OCI-LY7 (cell line): ENCODE data around the gene ST6GALNAC2. TPM values are rescaled to one million over a fixed set of nuclear protein-coding genes. Genes with fewer than 3 reads are reported as not detected.
"Not testable (repeated sequence)": the region's sequence is repeated elsewhere in the genome, so short reads cannot be mapped to it uniquely, and the experiment has no call there.

Experiments used
- BruUV-seq: library from RNA; stranded (reverse); fragments of 400-500 nt; replicated peaks from 2 replicates; lab custom pipeline; 2021; lab: Mats Ljungman, UMichigan
- CTCF ChIA-PET: fragments of 300-600 bp; sonication (Branson Sonifier 250); formaldehyde crosslinking; loops from one replicate; lab custom pipeline; 2022; ENCODE audit warnings: antibody characterized with exemption; ENCODE audit not compliant: unreplicated experiment; lab: Charles Lee
- POLR2A ChIA-PET: fragments of 300-600 bp; sonication (Branson Sonifier 250); formaldehyde crosslinking; loops from one replicate; lab custom pipeline; 2022; ENCODE audit warnings: antibody characterized with exemption; lab: Charles Lee
- DNase-seq: peaks from one replicate; pipeline ENCODE4 v3.0.0-alpha.2; 2015; ENCODE audit warnings: low spot score
- H2AFZ ChIP-seq: fragments of 200-600 bp; sonication (generic), shearing (Covaris generic); 2 replicates; pipeline ENCODE4 v1.6.1; 2014; ENCODE audit warnings: mild to moderate bottlenecking, antibody characterized with exemption, low read length, moderate library complexity
- H3K27ac ChIP-seq: fragments of 200-600 bp; sonication (generic); 2 replicates; pipeline ENCODE4 v1.5.1; 2014; ENCODE audit warnings: mixed run types, low read depth, mild to moderate bottlenecking, moderate library complexity, low read length, inconsistent platforms; ENCODE audit not compliant: poor library complexity, severe bottlenecking
- H3K36me3 ChIP-seq: fragments of 200-600 bp; sonication (generic); 2 replicates; pipeline ENCODE4 v1.6.1; 2014; ENCODE audit warnings: mild to moderate bottlenecking, antibody characterized with exemption, low read length, moderate library complexity, mixed read lengths; ENCODE audit not compliant: insufficient read depth
- H3K4me1 ChIP-seq: fragments of 200-600 bp; sonication (generic); 2 replicates; pipeline ENCODE4 v1.5.1; 2014; ENCODE audit warnings: mild to moderate bottlenecking, low read length; ENCODE audit not compliant: insufficient read depth, poor library complexity, severe bottlenecking
- H3K4me2 ChIP-seq: fragments of 200-600 bp; sonication (generic); 2 replicates; pipeline ENCODE4 v1.6.1; 2014; ENCODE audit warnings: mild to moderate bottlenecking, low read length
- H3K4me3 ChIP-seq: fragments of 200-600 bp; sonication (generic); 2 replicates; pipeline ENCODE4 v1.5.1; 2014; ENCODE audit warnings: mild to moderate bottlenecking, low read depth, low read length; ENCODE audit not compliant: poor library complexity, severe bottlenecking
- H3K79me2 ChIP-seq: fragments of 200-600 bp; sonication (generic); 2 replicates; pipeline ENCODE4 v1.6.1; 2016; ENCODE audit warnings: low read depth, mild to moderate bottlenecking, low read length, moderate library complexity, mixed read lengths; ENCODE audit not compliant: insufficient read depth
- H3K9me2 ChIP-seq: fragments of 200-600 bp; sonication (generic); 2 replicates; pipeline ENCODE4 v1.6.1; 2016; ENCODE audit warnings: mild to moderate bottlenecking, low read length, mixed read lengths; ENCODE audit not compliant: insufficient read depth
- H3K9me3 ChIP-seq: fragments of 200-600 bp; sonication (generic); 2 replicates; pipeline ENCODE4 v1.6.1; 2014; ENCODE audit warnings: mild to moderate bottlenecking, mixed run types, low read length, mixed read lengths
- H4K20me1 ChIP-seq: fragments of 200-600 bp; sonication (generic); 2 replicates; pipeline ENCODE4 v1.6.1; 2014; ENCODE audit warnings: mild to moderate bottlenecking, antibody characterized with exemption, low read length, moderate library complexity, mixed read lengths; ENCODE audit not compliant: insufficient read depth
- CTCF ChIP-seq: fragments of 200-600 bp; sonication (generic); conservative IDR thresholded peaks from 2 replicates; pipeline ENCODE4 v1.5.1; 2014; ENCODE audit warnings: mild to moderate bottlenecking, antibody characterized with exemption, low read length, moderate library complexity, mixed read lengths
- EZH2phosphoT487 ChIP-seq: fragments of 200-600 bp; sonication (generic); IDR thresholded peaks from 2 replicates; pipeline ENCODE4 v1.6.1; 2018; ENCODE audit warnings: low read depth, borderline replicate concordance, mild to moderate bottlenecking, mixed run types, antibody characterized with exemption, low read length, moderate library complexity, mixed read lengths
- intact Hi-C: fragments of 100-400 bp; cut with micrococcal nuclease; formaldehyde crosslinking; loops from one replicate; pipeline ENCODE4 v1.10.0; 2022; ENCODE audit not compliant: unreplicated experiment
- total RNA-seq, 2 experiments: library from RNA; depleted of rRNA in 1 of 2; stranded (reverse); fragments of >200 nt in 1 of 2; shearing (Covaris generic) in 1 of 2; gene quantifications; 2 replicates each; pipeline ENCODE4 v1.2.3, GENCODE V29; 2014 to 2022

The ST6GALNAC2 gene
- total RNA-seq, 2 experiments from 2014 or later: not detected

- no peaks in the 10 kb centered on the region for H3K79me2 ChIP-seq
- no TSS peak for BruUV-seq
- CTCF ChIA-PET: no interaction called here
These were observed 50.6 kb downstream of the ST6GALNAC2 start for GRCh38 chr17:76534831-76535732.

GRCh38 chr17:76533640-76534359, 51.9 kb downstream of the ST6GALNAC2 start:
- DNase-seq, CTCF ChIA-PET, H3K4me2 ChIP-seq, H4K20me1 ChIP-seq, intact Hi-C loops, BruUV-seq, H2AFZ ChIP-seq, POLR2A ChIA-PET, H3K27ac ChIP-seq, H3K9me2 ChIP-seq, H3K36me3 ChIP-seq, H3K79me2 ChIP-seq, H3K4me3 ChIP-seq, H3K9me3 ChIP-seq: not testable (repeated sequence)
- peaks cover 17% of the 10 kb centered on the region for H3K4me1 ChIP-seq

More at GRCh38 chr17:76534831-76535732, 50.6 kb downstream of the ST6GALNAC2 start:
- DNase-seq: no peak
- H3K4me3 ChIP-seq: no peak overlapping the region
- intact Hi-C loops: no loop called here
- H3K9me2 ChIP-seq: no peaks in the 10 kb centered on the region
- TF ChIP-seq CTCF (no peak), EZH2phosphoT487 (no peak)
- no peak overlapping the region for H3K27ac ChIP-seq
- peaks cover 4% of the 10 kb centered on the region for H3K4me1 ChIP-seq
- H2AFZ ChIP-seq: no peak overlapping the region
- no peak overlapping the region for H3K4me2 ChIP-seq
- no peaks in the 10 kb centered on the region for H4K20me1 ChIP-seq
- no peaks in the 10 kb centered on the region for H3K36me3 ChIP-seq
- H3K9me3 ChIP-seq: no peaks in the 10 kb centered on the region
- POLR2A ChIA-PET: no interaction called here

GRCh38 chr17:76532072-76532651, 53.5 kb downstream of the ST6GALNAC2 start:
- CTCF ChIA-PET: no interaction called here
- intact Hi-C loops: no loop called here

More at GRCh38 chr17:76532072-76532651, 53.5 kb downstream of the ST6GALNAC2 start:
- POLR2A ChIA-PET: interaction anchor here (0.6 to 0.7 kb wide), 2 partner anchors 21 to 382 kb away, joined by 6 to 8 read pairs; no protein-coding TSS in a partner anchor
- no peak for TF ChIP-seq EZH2phosphoT487
- TF ChIP-seq CTCF: no peak
- Histone ChIP-seq H2AFZ (no peak overlapping the region), H3K4me2 (no peak overlapping the region), H3K9me3 (no peaks in the 10 kb centered on the region), H3K9me2 (no peaks in the 10 kb centered on the region), H3K4me1 (peaks cover 32% of the 10 kb centered on the region), H4K20me1 (no peaks in the 10 kb centered on the region), H3K27ac (no peak overlapping the region), H3K79me2 (no peaks in the 10 kb centered on the region), H3K36me3 (no peaks in the 10 kb centered on the region), H3K4me3 (no peak overlapping the region)
- DNase-seq: no peak
- BruUV-seq: no TSS peak
